DOHH2 (cell line): Measurements from ENCODE around the gene IL17RA.

Experiments used
- H3F3A ChIP-seq: fragments of 200-600 bp; sonication (generic), shearing (Covaris generic); 2 replicates; pipeline ENCODE4 v1.6.0; 2016; ENCODE audit warnings: antibody characterized with exemption, mild to moderate bottlenecking; ENCODE audit not compliant: control insufficient read depth, insufficient read depth
- H3K27ac ChIP-seq: fragments of 200-600 bp; sonication (generic); 2 replicates; pipeline ENCODE4 v1.5.1; 2014; ENCODE audit warnings: low read depth, mild to moderate bottlenecking, low read length, moderate library complexity
- H3K27me3 ChIP-seq: fragments of 200-600 bp; sonication (generic); 2 replicates; pipeline ENCODE4 v1.6.1; 2014; ENCODE audit warnings: mild to moderate bottlenecking, low read length, mixed read lengths; ENCODE audit not compliant: control insufficient read depth
- H3K36me3 ChIP-seq: fragments of 200-600 bp; sonication (generic); 2 replicates; pipeline ENCODE4 v1.6.1; 2014; ENCODE audit warnings: mild to moderate bottlenecking, low read length, moderate library complexity, mixed read lengths; ENCODE audit not compliant: control insufficient read depth
- H3K4me1 ChIP-seq: fragments of 200-600 bp; sonication (generic); 2 replicates; pipeline ENCODE4 v1.6.1; 2014; ENCODE audit warnings: mild to moderate bottlenecking, low read length, mixed read lengths; ENCODE audit not compliant: control insufficient read depth
- H3K4me2 ChIP-seq: fragments of 200-600 bp; sonication (generic); 2 replicates; pipeline ENCODE4 v1.6.0; 2014; ENCODE audit warnings: mild to moderate bottlenecking, low read length, moderate library complexity
- H3K4me3 ChIP-seq: fragments of 200-600 bp; sonication (generic); 2 replicates; pipeline ENCODE4 v1.5.1; 2014; ENCODE audit warnings: mild to moderate bottlenecking, low read length, mixed read lengths
- H3K79me2 ChIP-seq: fragments of 200-600 bp; sonication (generic); 2 replicates; pipeline ENCODE4 v1.6.1; 2014; ENCODE audit warnings: mild to moderate bottlenecking, low read length, mixed read lengths; ENCODE audit not compliant: control insufficient read depth
- H3K9me2 ChIP-seq: fragments of 200-600 bp; sonication (generic); replicated peaks from 2 replicates; pipeline ENCODE4 v1.6.1; 2014; ENCODE audit warnings: mild to moderate bottlenecking, low read length, mixed read lengths; ENCODE audit not compliant: control insufficient read depth
- H3K9me3 ChIP-seq: fragments of 200-600 bp; sonication (generic); 2 replicates; pipeline ENCODE4 v1.6.1; 2014; ENCODE audit warnings: antibody characterized with exemption, low read length, mixed read lengths; ENCODE audit not compliant: control insufficient read depth, insufficient read depth
- H4K20me1 ChIP-seq: fragments of 200-600 bp; sonication (generic); 2 replicates; pipeline ENCODE4 v1.6.0; 2014; ENCODE audit warnings: low read depth, mild to moderate bottlenecking, antibody characterized with exemption, low read length, moderate library complexity; ENCODE audit not compliant: control insufficient read depth, insufficient read depth
- EZH2phosphoT487 ChIP-seq: fragments of 200-600 bp; sonication (generic); IDR thresholded peaks from 2 replicates; pipeline ENCODE4 v1.6.1; 2017; ENCODE audit warnings: borderline replicate concordance, mild to moderate bottlenecking, antibody characterized with exemption, low read length, moderate library complexity, mixed read lengths
- TF ChIP-seq, protein P1 (sequence below): fragments of 200-600 bp; sonication (generic); IDR thresholded peaks from one replicate; pipeline ENCODE4 v1.5.1; 2014; ENCODE audit warnings: antibody characterized with exemption, mild to moderate bottlenecking, low read depth, low read length; ENCODE audit not compliant: poor library complexity, severe bottlenecking

IL17RA gene

DNA sequence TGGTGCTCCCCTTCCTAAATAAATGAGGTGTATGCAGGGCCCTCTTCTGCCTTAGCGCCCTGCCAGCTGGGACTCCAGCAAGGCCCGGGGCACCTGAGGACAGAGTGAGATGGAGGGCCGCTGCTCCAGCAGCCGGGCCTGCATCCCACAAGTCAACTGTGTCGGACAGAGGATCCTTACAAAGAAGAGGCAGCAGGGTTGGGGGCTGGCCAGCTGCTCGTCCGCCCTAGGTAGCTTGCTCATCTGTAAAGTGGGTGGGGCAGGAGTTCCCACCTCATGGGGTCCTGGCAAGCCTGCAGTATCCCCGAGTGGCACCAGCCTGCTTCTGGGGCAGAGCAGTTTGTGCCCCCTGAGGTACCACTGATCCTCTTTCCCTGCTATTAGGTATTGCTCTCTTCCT lies 28.8 kb downstream of the IL17RA start:
- Histone ChIP-seq H3K4me1 (peaks cover 41% of the 10 kb centered on the region), H3F3A (peaks cover 11% of the 10 kb centered on the region), H3K9me3 (no peaks in the 10 kb centered on the region), H4K20me1 (no peaks in the 10 kb centered on the region), H3K27me3 (no peaks in the 10 kb centered on the region), H3K4me3 (no peak overlapping the region), H3K9me2 (no peaks in the 10 kb centered on the region), H3K4me2 (no peak overlapping the region), H3K79me2 (no peaks in the 10 kb centered on the region), H3K36me3 (peaks cover 10% of the 10 kb centered on the region), H3K27ac (no peak overlapping the region)
- TF ChIP-seq, protein P1, sequence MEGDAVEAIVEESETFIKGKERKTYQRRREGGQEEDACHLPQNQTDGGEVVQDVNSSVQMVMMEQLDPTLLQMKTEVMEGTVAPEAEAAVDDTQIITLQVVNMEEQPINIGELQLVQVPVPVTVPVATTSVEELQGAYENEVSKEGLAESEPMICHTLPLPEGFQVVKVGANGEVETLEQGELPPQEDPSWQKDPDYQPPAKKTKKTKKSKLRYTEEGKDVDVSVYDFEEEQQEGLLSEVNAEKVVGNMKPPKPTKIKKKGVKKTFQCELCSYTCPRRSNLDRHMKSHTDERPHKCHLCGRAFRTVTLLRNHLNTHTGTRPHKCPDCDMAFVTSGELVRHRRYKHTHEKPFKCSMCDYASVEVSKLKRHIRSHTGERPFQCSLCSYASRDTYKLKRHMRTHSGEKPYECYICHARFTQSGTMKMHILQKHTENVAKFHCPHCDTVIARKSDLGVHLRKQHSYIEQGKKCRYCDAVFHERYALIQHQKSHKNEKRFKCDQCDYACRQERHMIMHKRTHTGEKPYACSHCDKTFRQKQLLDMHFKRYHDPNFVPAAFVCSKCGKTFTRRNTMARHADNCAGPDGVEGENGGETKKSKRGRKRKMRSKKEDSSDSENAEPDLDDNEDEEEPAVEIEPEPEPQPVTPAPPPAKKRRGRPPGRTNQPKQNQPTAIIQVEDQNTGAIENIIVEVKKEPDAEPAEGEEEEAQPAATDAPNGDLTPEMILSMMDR = no peak

DNA sequence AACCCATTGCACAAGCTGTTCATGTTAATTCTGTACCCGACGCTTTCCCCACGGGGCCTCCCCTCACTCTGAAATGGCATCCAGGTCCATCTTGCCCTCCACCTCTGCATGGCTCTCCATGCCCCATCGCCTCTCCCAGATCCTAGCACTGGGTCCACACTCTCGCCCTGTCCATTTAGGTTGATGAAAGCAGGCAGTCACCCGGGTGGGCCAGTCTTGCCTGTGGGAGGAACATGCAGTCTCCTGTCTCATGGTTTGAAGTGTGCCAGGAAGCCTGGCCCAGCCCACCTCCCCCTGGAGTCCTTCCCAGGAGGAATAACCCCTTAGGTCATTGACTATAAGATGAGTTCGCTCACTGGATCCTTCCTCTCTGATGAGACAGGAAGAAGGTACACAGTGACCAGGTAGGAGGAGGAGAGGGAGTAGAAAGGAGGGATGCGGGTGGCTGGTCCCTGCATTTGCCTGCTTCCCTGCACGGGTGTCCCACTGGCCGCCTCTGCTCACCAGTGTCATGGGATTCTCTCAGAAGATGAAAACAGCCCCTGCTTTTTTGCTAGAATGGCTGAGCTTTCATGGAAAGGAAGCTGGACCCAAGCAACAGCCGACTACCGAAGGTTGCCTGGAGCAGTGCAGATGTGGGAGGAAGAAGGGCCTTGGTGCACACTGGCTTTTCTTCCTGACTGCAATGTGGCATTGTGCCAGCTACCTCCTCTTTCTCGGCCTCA lies 29.5 kb downstream of the IL17RA start:
- Histone ChIP-seq H3F3A (peaks cover 13% of the 10 kb centered on the region), H3K9me2 (no peaks in the 10 kb centered on the region), H3K27me3 (no peaks in the 10 kb centered on the region), H3K9me3 (no peaks in the 10 kb centered on the region), H4K20me1 (no peaks in the 10 kb centered on the region), H3K4me3 (no peak overlapping the region), H3K79me2 (no peaks in the 10 kb centered on the region), H3K27ac (no peak overlapping the region), H3K36me3 (peaks cover 3% of the 10 kb centered on the region; the same call in 1 of the 2 replicates), H3K4me1 (peaks cover 48% of the 10 kb centered on the region), H3K4me2 (no peak overlapping the region)
- no peak for TF ChIP-seq EZH2phosphoT487
- TF ChIP-seq, protein P1 = no peak

DNA sequence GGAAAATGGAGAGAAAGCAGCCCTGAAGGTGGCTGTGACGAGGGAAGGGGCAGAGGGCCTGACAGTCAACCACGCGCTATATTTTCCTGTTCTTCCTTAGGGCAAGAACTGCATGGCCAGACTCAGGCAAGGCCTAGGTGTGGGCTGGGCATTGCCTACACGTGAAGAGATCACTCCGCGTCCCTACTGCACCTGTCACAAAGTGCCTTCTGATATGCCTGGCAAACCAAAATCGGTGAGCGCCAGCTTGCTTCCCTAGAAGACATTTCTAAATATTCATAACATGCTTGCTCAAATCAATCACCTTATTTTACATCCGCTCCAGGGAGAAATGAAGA lies 30.1 kb downstream of the IL17RA start:
- Histone ChIP-seq H3K4me2 (no peak overlapping the region), H3K9me2 (no peaks in the 10 kb centered on the region), H3F3A (peaks cover 13% of the 10 kb centered on the region), H3K27ac (no peak overlapping the region), H3K79me2 (no peaks in the 10 kb centered on the region), H3K4me1 (peaks cover 53% of the 10 kb centered on the region), H4K20me1 (no peaks in the 10 kb centered on the region), H3K27me3 (no peaks in the 10 kb centered on the region), H3K36me3 (peaks cover 1% of the 10 kb centered on the region; the same call in 1 of the 2 replicates), H3K4me3 (no peak overlapping the region), H3K9me3 (no peaks in the 10 kb centered on the region)
- no peak for TF ChIP-seq EZH2phosphoT487
- TF ChIP-seq, protein P1 = no peak
